Erythroblast (primary cell): ENCODE data around the gene CHST9.

Experiments
- GATA1 ChIP-seq: IDR thresholded peaks from 2 replicates; pipeline ENCODE4 v1.6.1; 2011; ENCODE audit warnings: low read depth, mild to moderate bottlenecking, control low read depth, low read length, moderate library complexity
- POLR2A ChIP-seq: IDR thresholded peaks from 2 replicates; pipeline ENCODE4 v1.6.1; 2011; ENCODE audit warnings: mild to moderate bottlenecking, low read length

GRCh38 chr18:26956863-26957262 is 228.2 kb downstream of the CHST9 start:
- TF ChIP-seq POLR2A (no peak), GATA1 (no peak)
